Gastroesophageal sphincter (tissue), 4 donors: ENCODE measurements around the gene CD38. TPM values are rescaled to one million over a fixed set of nuclear protein-coding genes. Genes with fewer than 3 reads are reported as not detected.
A peak's percentile ranks its signal among the peaks of the same experiment; 100 is the strongest.
"Not testable (repeated sequence)": the region's sequence is repeated elsewhere in the genome, so short reads cannot be mapped to it uniquely, and the experiment has no call there.

Source experiments
- ATAC-seq: fragments of 150-250 bp; one replicate; pipeline ENCODE4 v1.9.1; 2016; ENCODE audit warnings: mild to moderate bottlenecking, moderate library complexity
- H3K27ac ChIP-seq, 4 donors: fragments of 200-600 bp; sonication (generic) in 3 of 4; 1 replicate in 3 of 4; 2 replicates in 1 of 4; pipeline ENCODE4 v1.5.1; 2016 to 2019
- H3K27me3 ChIP-seq: fragments of 200-600 bp; sonication (generic); one replicate; pipeline ENCODE4 v1.5.1; 2019
- H3K36me3 ChIP-seq, 2 donors: fragments of 200-600 bp; sonication (generic); one replicate each; pipeline ENCODE4 v1.5.1; 2019; ENCODE audit warnings: control low read depth in 1 of 2
- H3K4me1 ChIP-seq, 3 donors: fragments of 200-600 bp; sonication (generic); 1 replicate in 2 of 3; 2 replicates in 1 of 3; pipeline ENCODE4 v1.5.1; 2016 to 2019; ENCODE audit warnings: control low read depth in 2 of 3
- H3K4me3 ChIP-seq, 2 donors: fragments of 200-600 bp; sonication (generic); one replicate each; pipeline ENCODE4 v1.5.1; 2019; ENCODE audit warnings: mild to moderate bottlenecking in 1 of 2, moderate library complexity in 1 of 2
- H3K9me3 ChIP-seq, 3 donors: fragments of 200-600 bp; sonication (generic); one replicate each; pipeline ENCODE4 v1.5.1; 2017 to 2019; ENCODE audit warnings: control low read depth in 2 of 3
- EP300 ChIP-seq: sonication (generic); formaldehyde crosslinking; IDR thresholded peaks from one replicate; pipeline ENCODE4 v1.6.1; 2017; ENCODE audit warnings: antibody characterized with exemption, mild to moderate bottlenecking
- POLR2A ChIP-seq, 2 donors: fragments of 450-650 bp; IDR thresholded peaks; one replicate each; pipeline ENCODE4 v1.6.1; 2017; ENCODE audit warnings: antibody characterized with exemption in 2 of 2, mild to moderate bottlenecking in 2 of 2, moderate library complexity in 1 of 2
- POLR2AphosphoS5 ChIP-seq: sonication (generic); formaldehyde crosslinking; IDR thresholded peaks from one replicate; pipeline ENCODE4 v1.6.1; 2017; ENCODE audit warnings: antibody characterized with exemption
- WGBS, 2 donors: methylation state at CpG; one replicate each; pipeline ENCODE4 v1.1.5; 2018; ENCODE audit warnings: low coverage in 1 of 2; 5-methylcytosine and 5-hydroxymethylcytosine counted together
- total RNA-seq, 4 donors: library from RNA; depleted of rRNA; stranded (reverse); fragments of >200 nt; gene quantifications; one replicate each; pipeline ENCODE4 v1.1.0, GENCODE V29; 2016
- TF ChIP-seq, protein P1 (sequence below), 4 experiments: fragments of 200-600 bp in 2 of 4; fragments of 450-650 bp in 2 of 4; sonication (generic) in 1 of 4; IDR thresholded peaks; one replicate each; pipeline ENCODE4 v1.5.1; 2017 to 2019; ENCODE audit warnings: antibody characterized with exemption in 4 of 4, mild to moderate bottlenecking in 2 of 4, moderate library complexity in 2 of 4

The CD38 gene
- total RNA-seq, 4 donors from 2014 or later = 1.0 to 5.8 (median 2.4) TPM

DNA sequence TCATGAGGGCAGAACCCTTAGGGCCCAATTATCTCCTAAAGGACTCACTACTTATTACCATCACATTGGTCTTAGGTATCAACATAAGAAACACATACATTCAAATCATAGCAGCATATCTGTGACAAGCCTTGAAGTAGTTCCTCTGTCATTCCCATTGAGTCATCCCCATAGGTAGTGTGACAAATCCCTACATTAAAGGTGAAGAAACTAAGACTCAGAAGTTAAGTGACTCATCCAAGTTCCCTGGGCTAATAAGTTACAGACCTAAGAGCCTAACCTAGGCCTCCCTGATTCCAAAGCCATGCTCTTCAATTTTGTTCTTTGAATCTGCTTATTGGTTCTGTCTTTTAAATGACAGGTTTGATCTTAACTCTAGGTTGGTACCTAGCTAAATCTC is 58.2 kb downstream of the CD38 start:
- Histone ChIP-seq H3K9me3 (no peaks in the 10 kb centered on the region), H3K36me3 (no peaks in the 10 kb centered on the region), H3K27ac (no peak overlapping the region), H3K4me1 (no peaks in the 10 kb centered on the region), H3K4me3 (no peak overlapping the region), H3K27me3 (no peaks in the 10 kb centered on the region)
- TF ChIP-seq, protein P1, sequence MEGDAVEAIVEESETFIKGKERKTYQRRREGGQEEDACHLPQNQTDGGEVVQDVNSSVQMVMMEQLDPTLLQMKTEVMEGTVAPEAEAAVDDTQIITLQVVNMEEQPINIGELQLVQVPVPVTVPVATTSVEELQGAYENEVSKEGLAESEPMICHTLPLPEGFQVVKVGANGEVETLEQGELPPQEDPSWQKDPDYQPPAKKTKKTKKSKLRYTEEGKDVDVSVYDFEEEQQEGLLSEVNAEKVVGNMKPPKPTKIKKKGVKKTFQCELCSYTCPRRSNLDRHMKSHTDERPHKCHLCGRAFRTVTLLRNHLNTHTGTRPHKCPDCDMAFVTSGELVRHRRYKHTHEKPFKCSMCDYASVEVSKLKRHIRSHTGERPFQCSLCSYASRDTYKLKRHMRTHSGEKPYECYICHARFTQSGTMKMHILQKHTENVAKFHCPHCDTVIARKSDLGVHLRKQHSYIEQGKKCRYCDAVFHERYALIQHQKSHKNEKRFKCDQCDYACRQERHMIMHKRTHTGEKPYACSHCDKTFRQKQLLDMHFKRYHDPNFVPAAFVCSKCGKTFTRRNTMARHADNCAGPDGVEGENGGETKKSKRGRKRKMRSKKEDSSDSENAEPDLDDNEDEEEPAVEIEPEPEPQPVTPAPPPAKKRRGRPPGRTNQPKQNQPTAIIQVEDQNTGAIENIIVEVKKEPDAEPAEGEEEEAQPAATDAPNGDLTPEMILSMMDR (IDR thresholded peaks at IDR 0.05) = no peak
- TF ChIP-seq POLR2A (IDR thresholded peaks at IDR 0.05) (no peak), EP300 (no peak), POLR2AphosphoS5 (no peak)
- ATAC-seq = no peak

DNA sequence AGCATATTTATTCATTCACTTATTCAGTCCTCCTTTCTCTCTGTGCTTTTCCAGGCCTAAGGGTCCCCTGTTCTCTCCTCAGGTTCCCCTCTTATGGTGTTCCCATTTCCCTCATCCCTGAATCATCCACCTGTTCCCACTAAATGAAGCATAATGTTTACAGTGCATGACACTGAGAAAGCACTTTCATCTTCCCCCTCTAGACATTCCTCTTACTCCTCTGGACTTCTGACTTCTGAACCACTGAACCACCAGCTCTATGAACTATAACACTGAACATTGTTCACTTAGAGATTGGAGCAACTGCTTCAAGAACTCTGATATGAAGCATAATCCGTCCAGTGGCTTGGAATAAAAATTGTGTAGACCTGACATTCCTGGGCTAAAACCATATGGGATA is 59.5 kb downstream of the CD38 start:
- Histone ChIP-seq H3K4me3 (no peak overlapping the region), H3K9me3 (no peaks in the 10 kb centered on the region), H3K36me3 (no peaks in the 10 kb centered on the region), H3K27ac (no peak overlapping the region), H3K4me1 (no peaks in the 10 kb centered on the region), H3K27me3 (no peaks in the 10 kb centered on the region)
- no peak for ATAC-seq
- 63 to 88% methylated on average over 1 of the region's 1 CpG for WGBS, 2 donors
- TF ChIP-seq POLR2A (IDR thresholded peaks at IDR 0.05) (no peak), EP300 (no peak), POLR2AphosphoS5 (no peak)
- TF ChIP-seq, protein P1 (IDR thresholded peaks at IDR 0.05) = no peak

DNA sequence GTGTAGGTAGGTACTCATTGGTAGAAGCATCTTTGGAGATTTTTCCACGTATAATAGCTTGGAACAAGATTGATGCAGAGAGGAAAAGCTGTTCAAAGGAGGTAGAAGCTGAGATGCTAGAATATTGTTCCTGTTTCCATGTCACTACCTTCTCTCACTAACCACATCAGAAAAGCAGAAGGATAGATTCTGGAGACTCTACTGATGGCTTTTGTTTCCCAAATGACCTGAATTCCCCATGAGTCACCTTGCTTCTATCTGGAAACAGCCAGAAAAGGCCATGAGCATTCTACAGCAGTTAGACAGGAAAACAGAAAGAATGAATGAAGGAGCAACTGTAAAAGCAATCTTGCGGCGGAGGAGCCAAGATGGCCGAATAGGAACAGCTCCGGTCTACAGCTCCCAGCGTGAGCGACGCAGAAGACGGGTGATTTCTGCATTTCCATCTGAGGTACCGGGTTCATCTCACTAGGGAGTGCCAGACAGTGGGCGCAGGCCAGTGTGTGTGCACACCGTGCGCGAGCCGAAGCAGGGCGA is 63.1 kb downstream of the CD38 start:
- not testable (repeated sequence) for H3K27ac ChIP-seq, H3K36me3 ChIP-seq, ATAC-seq, H3K27me3 ChIP-seq, H3K9me3 ChIP-seq, H3K4me3 ChIP-seq, H3K4me1 ChIP-seq
- WGBS, 2 donors = 82 to 94% methylated on average over 1 to 9 of the region's 16 CpGs

DNA sequence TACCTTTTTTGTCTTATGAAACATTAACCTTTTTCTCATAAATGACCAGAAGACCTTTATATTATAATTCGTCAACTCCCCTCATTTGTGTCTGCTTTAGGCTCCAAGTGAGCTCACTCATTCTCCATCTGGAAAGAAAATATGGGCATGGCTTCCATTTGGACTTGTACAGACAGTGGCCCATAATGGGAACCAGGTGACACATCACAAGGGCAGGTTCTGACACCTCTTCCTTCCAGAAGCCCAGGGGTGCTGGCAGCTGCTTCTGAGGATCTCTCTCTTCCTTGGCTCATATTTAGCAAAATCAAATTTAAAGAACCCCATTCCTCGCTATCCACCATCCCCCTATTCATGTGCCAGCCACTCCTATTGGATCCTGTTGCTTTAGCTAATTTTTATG is 69.6 kb downstream of the CD38 start:
- H3K36me3 ChIP-seq = no peaks in the 10 kb centered on the region
- no peak overlapping the region for H3K4me3 ChIP-seq
- WGBS, 2 donors = 90 to 95% methylated on average over 2 of the region's 2 CpGs
- no peak for ATAC-seq
- no peaks in the 10 kb centered on the region for H3K9me3 ChIP-seq
- TF ChIP-seq POLR2A (IDR thresholded peaks at IDR 0.05) (no peak), EP300 (no peak), POLR2AphosphoS5 (no peak)
- H3K27me3 ChIP-seq = no peaks in the 10 kb centered on the region
- no peak overlapping the region for H3K27ac ChIP-seq
- H3K4me1 ChIP-seq = peaks cover 0 to 6% (median 4%) of the 10 kb centered on the region in 3 donors

DNA sequence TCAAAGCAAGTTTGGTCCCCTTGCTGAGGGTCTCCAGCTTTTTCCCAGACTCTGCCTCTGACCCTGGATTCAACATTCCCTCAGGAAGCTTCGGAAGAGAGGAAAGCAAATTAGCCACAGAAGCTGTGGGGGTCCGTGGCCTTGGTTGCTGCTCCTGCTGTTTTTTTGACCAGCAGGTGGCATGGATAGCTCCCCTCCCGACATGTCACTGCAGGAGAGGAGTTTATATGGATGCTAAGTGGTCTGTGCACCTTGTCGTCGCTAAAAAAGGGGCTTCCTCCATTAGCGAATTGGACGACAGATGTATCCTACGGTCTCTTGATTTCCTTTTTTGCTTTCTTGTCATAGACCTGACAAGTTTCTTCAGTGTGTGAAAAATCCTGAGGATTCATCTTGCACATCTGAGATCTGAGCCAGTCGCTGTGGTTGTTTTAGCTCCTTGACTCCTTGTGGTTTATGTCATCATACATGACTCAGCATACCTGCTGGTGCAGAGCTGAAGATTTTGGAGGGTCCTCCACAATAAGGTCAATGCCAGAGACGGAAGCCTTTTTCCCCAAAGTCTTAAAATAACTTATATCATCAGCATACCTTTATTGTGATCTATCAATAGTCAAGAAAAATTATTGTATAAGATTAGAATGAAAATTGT is 70.2 kb downstream of the CD38 start:
- no peaks in the 10 kb centered on the region for H3K27me3 ChIP-seq
- H3K9me3 ChIP-seq = no peaks in the 10 kb centered on the region
- ATAC-seq = no peak
- peaks cover 0 to 6% (median 4%) of the 10 kb centered on the region in 3 donors for H3K4me1 ChIP-seq
- no peaks in the 10 kb centered on the region for H3K36me3 ChIP-seq
- H3K27ac ChIP-seq = no peak overlapping the region
- 87 to 94% methylated on average over 7 to 9 of the region's 10 CpGs for WGBS, 2 donors
- no peak overlapping the region for H3K4me3 ChIP-seq
- TF ChIP-seq, protein P1 (IDR thresholded peaks at IDR 0.05) = no peak

DNA sequence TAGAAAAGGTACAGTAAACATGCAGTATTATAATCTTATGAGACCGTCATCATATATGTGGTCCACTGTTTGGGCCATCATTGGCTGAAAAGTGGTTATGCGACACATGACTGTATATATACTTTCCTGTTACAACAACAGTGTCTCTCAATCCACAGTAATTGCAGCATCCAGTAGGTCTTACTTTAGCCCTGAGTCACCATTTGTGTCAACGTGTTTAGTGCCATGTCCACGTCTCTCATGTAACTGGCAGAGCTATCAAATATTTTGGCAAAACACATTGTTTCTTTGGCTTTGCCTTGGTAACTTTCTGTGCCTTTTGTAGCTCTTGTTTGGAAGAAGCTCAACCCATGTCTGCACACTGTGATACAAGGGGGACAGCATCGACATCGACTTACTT is 73.8 kb downstream of the CD38 start:
- Histone ChIP-seq H3K4me1 (peaks cover 0 to 15% (median 4%) of the 10 kb centered on the region in 3 donors), H3K4me3 (no peak overlapping the region), H3K27me3 (no peaks in the 10 kb centered on the region), H3K9me3 (no peaks in the 10 kb centered on the region), H3K27ac (peak overlapping the region; percentile 1 to 57 (median 41)), H3K36me3 (no peaks in the 10 kb centered on the region)
- peak; percentile 64 for ATAC-seq
- WGBS, 2 donors = 78 to 79% methylated on average over 4 to 6 of the region's 6 CpGs
- TF ChIP-seq EP300 (no peak), POLR2AphosphoS5 (peak; percentile 36), POLR2A (IDR thresholded peaks at IDR 0.05) (no peak)
